Cardiac muscle cell (in vitro differentiated cells and primary cell): Measurements from ENCODE around the gene SH3BP4. TPM values are rescaled to one million over a fixed set of nuclear protein-coding genes. Genes with fewer than 3 reads are reported as not detected.

ENCODE experiments used
- DNase-seq, 2 donors: peaks; one replicate each; pipeline versions ENCODE4 v3.0.0 to v3.0.0-alpha.2; 2010 to 2017; ENCODE audit warnings: low read depth in 1 of 2, low spot score in 1 of 2
- H3K27ac ChIP-seq: fragments of 200-600 bp; sonication (generic); 2 replicates; pipeline ENCODE4 v1.5.1; 2016
- H3K27me3 ChIP-seq: fragments of 200-600 bp; sonication (generic); 2 replicates; pipeline ENCODE4 v1.6.0; 2016; ENCODE audit warnings: control low read depth
- H3K36me3 ChIP-seq: fragments of 200-600 bp; sonication (generic); 2 replicates; pipeline ENCODE4 v1.5.1; 2016; ENCODE audit warnings: control low read depth
- H3K4me1 ChIP-seq: fragments of 200-600 bp; sonication (generic); 2 replicates; pipeline ENCODE4 v1.8.1; 2017; ENCODE audit warnings: low read depth, mild to moderate bottlenecking, mixed run types
- H3K4me3 ChIP-seq: fragments of 200-600 bp; sonication (generic); 2 replicates; pipeline ENCODE4 v1.5.1; 2016; ENCODE audit warnings: mild to moderate bottlenecking
- H3K9me3 ChIP-seq: fragments of 200-600 bp; sonication (generic); 2 replicates; pipeline ENCODE4 v1.5.1; 2017; ENCODE audit warnings: low read depth, mild to moderate bottlenecking, control low read depth
- CTCF ChIP-seq: IDR thresholded peaks from 2 replicates; pipeline ENCODE4 v1.5.1; 2012; ENCODE audit warnings: low read depth, mild to moderate bottlenecking, low read length
- polyA plus RNA-seq: library from polyadenylated mRNA; unstranded; fragments of >200 nt; fragmentation: Nextera tagmentation; extraction: Ambion mirVana; gene quantifications from 2 replicates; pipeline ENCODE4 v1.2.1, GENCODE V29; 2016
- total RNA-seq: library from RNA; depleted of rRNA; stranded (reverse); fragments of >200 nt; gene quantifications from 2 replicates; pipeline ENCODE4 v1.2.3, GENCODE V29; 2016

SH3BP4 gene
- total and polyA plus RNA-seq, 2 experiments from 2014 or later = 35.8 to 71.3 TPM

GRCh38 chr2:234919711-234920110 lies 32.1 kb upstream of the SH3BP4 start:
- Histone ChIP-seq H3K4me3 (no peak overlapping the region), H3K9me3 (no peaks in the 10 kb centered on the region), H3K4me1 (peaks cover 8% of the 10 kb centered on the region), H3K27me3 (no peaks in the 10 kb centered on the region), H3K36me3 (no peaks in the 10 kb centered on the region), H3K27ac (no peak overlapping the region)
- no peak for DNase-seq
- TF ChIP-seq CTCF = no peak

- H3K4me1 ChIP-seq = peaks cover 8% of the 10 kb centered on the region
- TF ChIP-seq CTCF = no peak
- no peak for DNase-seq
- no peak overlapping the region for H3K4me3 ChIP-seq
- no peaks in the 10 kb centered on the region for H3K36me3 ChIP-seq
- no peaks in the 10 kb centered on the region for H3K9me3 ChIP-seq
- H3K27me3 ChIP-seq = no peaks in the 10 kb centered on the region
- H3K27ac ChIP-seq = no peak overlapping the region
Measured at GRCh38 chr2:234920836-234921235, 31.0 kb upstream of the SH3BP4 start.

GRCh38 chr2:234929002-234929401 lies 22.8 kb upstream of the SH3BP4 start:
- Histone ChIP-seq H3K27ac (no peak overlapping the region), H3K4me1 (no peaks in the 10 kb centered on the region), H3K9me3 (no peaks in the 10 kb centered on the region), H3K27me3 (no peaks in the 10 kb centered on the region), H3K36me3 (no peaks in the 10 kb centered on the region), H3K4me3 (no peak overlapping the region)
- no peak for TF ChIP-seq CTCF
- DNase-seq = no peak

GRCh38 chr2:234930397-234930796 lies 21.4 kb upstream of the SH3BP4 start:
- no peak overlapping the region for H3K27ac ChIP-seq
- no peaks in the 10 kb centered on the region for H3K9me3 ChIP-seq
- H3K36me3 ChIP-seq = no peaks in the 10 kb centered on the region
- H3K27me3 ChIP-seq = no peaks in the 10 kb centered on the region
- H3K4me1 ChIP-seq = no peaks in the 10 kb centered on the region
- DNase-seq = no peak
- no peak for TF ChIP-seq CTCF
- H3K4me3 ChIP-seq = no peak overlapping the region

GRCh38 chr2:234931371-234931770 lies 20.4 kb upstream of the SH3BP4 start:
- no peak for DNase-seq
- Histone ChIP-seq H3K4me3 (no peak overlapping the region), H3K9me3 (no peaks in the 10 kb centered on the region), H3K36me3 (no peaks in the 10 kb centered on the region), H3K27ac (no peak overlapping the region), H3K4me1 (no peaks in the 10 kb centered on the region), H3K27me3 (no peaks in the 10 kb centered on the region)
- TF ChIP-seq CTCF = no peak

GRCh38 chr2:234932591-234933168 lies 19.1 kb upstream of the SH3BP4 start:
- no peak overlapping the region for H3K27ac ChIP-seq

More at GRCh38 chr2:234932591-234933168, 19.1 kb upstream of the SH3BP4 start:
- no peak for DNase-seq
- Histone ChIP-seq H3K9me3 (no peaks in the 10 kb centered on the region), H3K27me3 (no peaks in the 10 kb centered on the region), H3K36me3 (no peaks in the 10 kb centered on the region), H3K4me3 (no peak overlapping the region), H3K4me1 (no peaks in the 10 kb centered on the region)
- TF ChIP-seq CTCF = no peak
